ENCODE results near the gene STRIT1.

GRCh38 chr3:155243512-155243921 lies 50.0 kb downstream of the STRIT1 start:
- no peak for TF ChIP-seq CTCF (conservative IDR thresholded peaks at IDR 0.05 in 1 of 2, IDR thresholded peaks at IDR 0.05 in 1 of 2; ENCODE audit: low read depth in 1 of 2, low read length in 2 of 2)
- no peak for TF ChIP-seq EZH2 (IDR thresholded peaks at IDR 0.05; ENCODE audit: low read length, missing control alignments)

Measured in fibroblast of lung (primary cell).